ENCODE data around the gene VAC14. TPM values are rescaled to one million over a fixed set of nuclear protein-coding genes. Genes with fewer than 3 reads are reported as not detected.
"Not testable (repeated sequence)": the region's sequence is repeated elsewhere in the genome, so short reads cannot be mapped to it uniquely, and the experiment has no call there.

Gene VAC14
- total RNA-seq, 1 donor from 2014 or later = 16.1 TPM

DNA sequence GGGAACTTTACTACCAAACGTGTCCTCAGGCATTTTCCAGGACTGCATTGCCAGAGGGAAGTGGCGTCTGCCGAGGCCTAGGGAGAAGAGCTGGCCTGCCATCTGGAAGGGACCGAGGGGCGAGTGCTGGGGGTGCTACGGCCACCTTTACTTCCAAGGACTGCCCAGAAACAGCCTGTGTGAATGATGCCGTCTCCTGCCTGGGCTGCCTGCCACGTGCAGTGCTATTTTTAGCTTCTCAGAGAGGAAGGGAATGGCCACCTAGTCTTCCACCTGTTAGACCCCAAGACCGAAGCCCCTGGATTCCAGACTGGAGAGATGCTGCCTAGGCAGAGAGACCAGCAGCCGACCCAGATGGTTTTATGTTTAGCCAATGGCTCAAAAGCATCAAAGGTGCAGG lies 57.2 kb downstream of the VAC14 start:
- peaks cover 3% of the 10 kb centered on the region for H3K9me3 Mint-ChIP-seq
- H3K4me2 ChIP-seq = no peak overlapping the region
- H3K4me3 ChIP-seq = no peak overlapping the region
- H3K79me2 ChIP-seq (ENCODE audit: low read depth) = no peaks in the 10 kb centered on the region
- no peak for DNase-seq (ENCODE audit: low spot score)
- H3K4me1 Mint-ChIP-seq = peaks cover 29% of the 10 kb centered on the region
- H3K36me3 Mint-ChIP-seq = peaks cover 12% of the 10 kb centered on the region
- no peaks in the 10 kb centered on the region for H3K36me3 ChIP-seq
- no peaks in the 10 kb centered on the region for H3K27me3 ChIP-seq
- no peak overlapping the region for H3K27ac Mint-ChIP-seq
- H3K27me3 Mint-ChIP-seq (ENCODE audit: insufficient read depth, low read depth) = peaks cover 10% of the 10 kb centered on the region
- no peak overlapping the region for H3K27ac ChIP-seq
- no peak overlapping the region for H3K9ac ChIP-seq
- H4K20me1 ChIP-seq (ENCODE audit: low read depth) = no peaks in the 10 kb centered on the region
- no peaks in the 10 kb centered on the region for H3K4me1 ChIP-seq
- TF ChIP-seq EZH2phosphoT487 (IDR thresholded peaks at IDR 0.05) = no peak
- no peak for TF ChIP-seq EZH2 (IDR thresholded peaks at IDR 0.05)
- TF ChIP-seq, protein P1, sequence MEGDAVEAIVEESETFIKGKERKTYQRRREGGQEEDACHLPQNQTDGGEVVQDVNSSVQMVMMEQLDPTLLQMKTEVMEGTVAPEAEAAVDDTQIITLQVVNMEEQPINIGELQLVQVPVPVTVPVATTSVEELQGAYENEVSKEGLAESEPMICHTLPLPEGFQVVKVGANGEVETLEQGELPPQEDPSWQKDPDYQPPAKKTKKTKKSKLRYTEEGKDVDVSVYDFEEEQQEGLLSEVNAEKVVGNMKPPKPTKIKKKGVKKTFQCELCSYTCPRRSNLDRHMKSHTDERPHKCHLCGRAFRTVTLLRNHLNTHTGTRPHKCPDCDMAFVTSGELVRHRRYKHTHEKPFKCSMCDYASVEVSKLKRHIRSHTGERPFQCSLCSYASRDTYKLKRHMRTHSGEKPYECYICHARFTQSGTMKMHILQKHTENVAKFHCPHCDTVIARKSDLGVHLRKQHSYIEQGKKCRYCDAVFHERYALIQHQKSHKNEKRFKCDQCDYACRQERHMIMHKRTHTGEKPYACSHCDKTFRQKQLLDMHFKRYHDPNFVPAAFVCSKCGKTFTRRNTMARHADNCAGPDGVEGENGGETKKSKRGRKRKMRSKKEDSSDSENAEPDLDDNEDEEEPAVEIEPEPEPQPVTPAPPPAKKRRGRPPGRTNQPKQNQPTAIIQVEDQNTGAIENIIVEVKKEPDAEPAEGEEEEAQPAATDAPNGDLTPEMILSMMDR (IDR thresholded peaks at IDR 0.05) = no peak
- no peak overlapping the region for H2AFZ ChIP-seq (replicated peaks)
- no peak overlapping the region for H3K4me3 Mint-ChIP-seq
- no peaks in the 10 kb centered on the region for H3K9me3 ChIP-seq (ENCODE audit: low read depth)
- no peaks in the 10 kb centered on the region for H3F3A ChIP-seq (ENCODE audit: low read depth)

DNA sequence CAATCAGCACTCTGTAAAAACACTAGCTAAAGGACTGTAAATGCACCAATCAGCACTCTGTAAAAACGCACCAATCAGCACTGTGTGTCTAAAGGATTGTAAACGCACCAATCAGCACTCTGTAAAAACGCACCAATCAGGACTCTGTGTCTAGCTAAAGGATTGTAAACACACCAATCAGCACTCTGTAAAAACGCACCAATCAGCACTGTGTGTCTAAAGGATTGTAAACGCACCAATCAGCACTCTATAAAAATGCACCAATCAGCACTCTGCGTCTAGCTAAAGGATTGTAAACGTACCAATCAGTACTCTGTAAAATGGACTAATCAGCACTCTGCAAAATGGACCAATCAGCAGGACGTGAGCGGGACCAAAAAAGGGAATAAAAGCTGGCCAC lies 58.0 kb downstream of the VAC14 start:
- not testable (repeated sequence) for H3K4me2 ChIP-seq; H3K79me2 ChIP-seq (ENCODE audit: low read depth); H3F3A ChIP-seq (ENCODE audit: low read depth); H3K27ac ChIP-seq; DNase-seq (ENCODE audit: low spot score); H3K4me1 ChIP-seq; H3K27me3 Mint-ChIP-seq (ENCODE audit: insufficient read depth, low read depth); H4K20me1 ChIP-seq (ENCODE audit: low read depth); H3K36me3 ChIP-seq; H3K4me3 Mint-ChIP-seq; H3K4me3 ChIP-seq; H2AFZ ChIP-seq (replicated peaks); H3K9ac ChIP-seq; H3K9me3 Mint-ChIP-seq; H3K9me3 ChIP-seq (ENCODE audit: low read depth); H3K27me3 ChIP-seq
- Mint-ChIP-seq H3K27ac (peak overlapping the region; percentile 25), H3K4me1 (peaks cover 27% of the 10 kb centered on the region), H3K36me3 (peaks cover 14% of the 10 kb centered on the region)

DNA sequence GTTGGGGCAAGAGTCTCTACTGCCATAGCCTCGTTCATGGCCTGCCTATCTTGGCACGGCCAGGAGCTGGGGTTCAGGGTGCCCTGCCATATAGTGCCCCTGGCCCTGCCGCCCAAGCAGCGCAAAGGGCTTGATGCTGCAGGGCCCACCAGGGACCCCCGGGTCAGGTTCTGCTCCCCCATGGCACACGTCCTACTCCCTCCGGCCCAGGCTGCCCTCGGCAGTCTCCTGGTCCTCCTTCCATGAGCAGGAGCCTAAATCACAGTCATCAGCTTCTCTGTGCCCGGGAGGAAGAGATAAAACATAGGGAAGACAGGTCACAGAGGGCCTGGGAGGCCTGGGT lies 59.2 kb downstream of the VAC14 start:
- DNase-seq (ENCODE audit: low spot score) = no peak
- H3K36me3 Mint-ChIP-seq = peaks cover 14% of the 10 kb centered on the region
- H3K9me3 ChIP-seq (ENCODE audit: low read depth) = no peaks in the 10 kb centered on the region
- peaks cover 3% of the 10 kb centered on the region for H3K9me3 Mint-ChIP-seq
- H3K79me2 ChIP-seq (ENCODE audit: low read depth) = no peaks in the 10 kb centered on the region
- H3K27ac ChIP-seq = no peak overlapping the region
- no peak overlapping the region for H3K4me2 ChIP-seq
- H3K27me3 Mint-ChIP-seq (ENCODE audit: insufficient read depth, low read depth) = peaks cover 10% of the 10 kb centered on the region
- H3K27me3 ChIP-seq = no peaks in the 10 kb centered on the region
- H3K27ac Mint-ChIP-seq = no peak overlapping the region
- H3F3A ChIP-seq (ENCODE audit: low read depth) = no peaks in the 10 kb centered on the region
- TF ChIP-seq EZH2 (IDR thresholded peaks at IDR 0.05) = no peak
- TF ChIP-seq, protein P1 (IDR thresholded peaks at IDR 0.05) = no peak
- no peak for TF ChIP-seq EZH2phosphoT487 (IDR thresholded peaks at IDR 0.05)
- H3K4me3 Mint-ChIP-seq = no peak overlapping the region
- no peak overlapping the region for H3K9ac ChIP-seq
- no peaks in the 10 kb centered on the region for H3K36me3 ChIP-seq
- H3K4me1 ChIP-seq = peaks cover 6% of the 10 kb centered on the region
- peaks cover 28% of the 10 kb centered on the region for H3K4me1 Mint-ChIP-seq
- no peak overlapping the region for H3K4me3 ChIP-seq
- no peaks in the 10 kb centered on the region for H4K20me1 ChIP-seq (ENCODE audit: low read depth)
- H2AFZ ChIP-seq (replicated peaks) = no peak overlapping the region

DNA sequence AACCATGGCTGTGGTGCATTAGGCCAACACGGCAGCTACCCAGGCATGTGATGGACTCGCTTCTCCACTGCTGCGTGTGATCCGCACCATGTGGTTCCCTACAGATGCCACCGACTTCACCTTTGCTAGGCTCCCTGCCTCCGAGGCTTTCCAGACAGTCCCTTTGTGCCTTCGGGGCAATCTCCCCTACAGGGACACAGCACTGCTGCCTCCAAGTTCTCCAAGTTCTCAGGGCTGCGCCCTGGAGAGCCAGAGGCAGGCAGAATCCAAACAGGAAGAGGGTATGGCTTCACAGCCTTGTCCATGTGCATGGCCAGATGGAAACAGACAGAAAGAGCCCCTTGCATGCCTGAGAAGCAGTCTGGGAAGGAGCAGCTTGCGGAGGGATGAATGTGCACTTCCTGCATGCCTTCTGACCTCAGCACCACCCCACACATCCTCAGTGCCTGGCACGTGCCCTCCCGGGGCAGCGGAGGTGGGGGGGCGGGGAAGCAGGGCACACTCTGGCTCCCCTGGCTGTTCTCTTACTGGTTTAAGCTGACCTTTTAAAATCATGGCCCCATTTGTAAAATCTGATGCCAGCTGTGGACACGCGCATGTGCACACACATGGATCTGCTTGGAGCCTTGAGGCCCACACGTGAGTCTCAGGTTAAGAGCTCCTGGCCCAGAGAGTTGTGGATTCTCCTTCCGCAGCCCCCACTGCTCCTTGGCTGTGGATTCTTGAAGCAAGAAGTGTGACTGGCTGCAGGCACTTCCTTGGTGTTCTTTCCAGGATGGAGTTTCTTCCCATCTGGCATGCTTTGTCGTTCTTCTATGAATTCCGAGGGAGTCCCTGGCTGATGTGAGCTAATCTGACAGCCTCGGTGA lies 59.8 kb downstream of the VAC14 start:
- no peak overlapping the region for H3K4me3 ChIP-seq
- H3K9me3 ChIP-seq (ENCODE audit: low read depth) = no peaks in the 10 kb centered on the region
- H3F3A ChIP-seq (ENCODE audit: low read depth) = peaks cover 3% of the 10 kb centered on the region
- no peaks in the 10 kb centered on the region for H3K36me3 ChIP-seq
- H2AFZ ChIP-seq (replicated peaks) = no peak overlapping the region
- TF ChIP-seq EZH2phosphoT487 (IDR thresholded peaks at IDR 0.05) (no peak), EZH2 (IDR thresholded peaks at IDR 0.05) (no peak)
- TF ChIP-seq, protein P1 (IDR thresholded peaks at IDR 0.05) = no peak
- H3K27ac ChIP-seq = no peak overlapping the region
- no peak overlapping the region for H3K4me2 ChIP-seq
- H3K79me2 ChIP-seq (ENCODE audit: low read depth) = no peaks in the 10 kb centered on the region
- H4K20me1 ChIP-seq (ENCODE audit: low read depth) = no peaks in the 10 kb centered on the region
- Mint-ChIP-seq H3K27me3 (ENCODE audit: insufficient read depth, low read depth) (peaks cover 11% of the 10 kb centered on the region), H3K36me3 (peaks cover 14% of the 10 kb centered on the region), H3K27ac (peak overlapping the region; percentile 90), H3K4me3 (no peak overlapping the region), H3K9me3 (peaks cover 3% of the 10 kb centered on the region), H3K4me1 (peaks cover 28% of the 10 kb centered on the region)
- H3K9ac ChIP-seq = no peak overlapping the region
- no peak for DNase-seq (ENCODE audit: low spot score)
- peaks cover 12% of the 10 kb centered on the region for H3K4me1 ChIP-seq
- no peaks in the 10 kb centered on the region for H3K27me3 ChIP-seq
